AG20443 (cell line): ENCODE data around the gene GSTT4.
"Not testable (repeated sequence)": the region's sequence is repeated elsewhere in the genome, so short reads cannot be mapped to it uniquely, and the experiment has no call there.

Experiments
- DNase-seq: peaks from one replicate; pipeline ENCODE4 v3.0.0; 2012; ENCODE audit warnings: low spot score, mixed read lengths

The GSTT4 gene

GRCh38 chr22:23952794-23953405, 52.4 kb downstream of the GSTT4 start:
- not testable (repeated sequence) for DNase-seq

GRCh38 chr22:23951383-23951782, 53.9 kb downstream of the GSTT4 start:
- DNase-seq: not testable (repeated sequence)

- DNase-seq: not testable (repeated sequence)
Measured at GRCh38 chr22:23949764-23950163, 55.5 kb downstream of the GSTT4 start.
